HG03520 (cell line): ENCODE measurements around the gene IQSEC3.
"Not testable (repeated sequence)": the region's sequence is repeated elsewhere in the genome, so short reads cannot be mapped to it uniquely, and the experiment has no call there.

ENCODE experiments used
- ATAC-seq: cut with Tn5 transposase; IDR thresholded peaks from one replicate; pipeline ENCODE4 v1.9.1; 2021; ENCODE audit warnings: mild to moderate bottlenecking, moderate library complexity; ENCODE audit not compliant: unreplicated experiment

IQSEC3 gene

GRCh38 chr12:66428-66781 lies at the start of gene IQSEC3:
Gene IQSEC3 (plus strand): TSS chr12:66767. CDS start chr12:66883, 116 bp downstream.
- not testable (repeated sequence) for ATAC-seq

DNA sequence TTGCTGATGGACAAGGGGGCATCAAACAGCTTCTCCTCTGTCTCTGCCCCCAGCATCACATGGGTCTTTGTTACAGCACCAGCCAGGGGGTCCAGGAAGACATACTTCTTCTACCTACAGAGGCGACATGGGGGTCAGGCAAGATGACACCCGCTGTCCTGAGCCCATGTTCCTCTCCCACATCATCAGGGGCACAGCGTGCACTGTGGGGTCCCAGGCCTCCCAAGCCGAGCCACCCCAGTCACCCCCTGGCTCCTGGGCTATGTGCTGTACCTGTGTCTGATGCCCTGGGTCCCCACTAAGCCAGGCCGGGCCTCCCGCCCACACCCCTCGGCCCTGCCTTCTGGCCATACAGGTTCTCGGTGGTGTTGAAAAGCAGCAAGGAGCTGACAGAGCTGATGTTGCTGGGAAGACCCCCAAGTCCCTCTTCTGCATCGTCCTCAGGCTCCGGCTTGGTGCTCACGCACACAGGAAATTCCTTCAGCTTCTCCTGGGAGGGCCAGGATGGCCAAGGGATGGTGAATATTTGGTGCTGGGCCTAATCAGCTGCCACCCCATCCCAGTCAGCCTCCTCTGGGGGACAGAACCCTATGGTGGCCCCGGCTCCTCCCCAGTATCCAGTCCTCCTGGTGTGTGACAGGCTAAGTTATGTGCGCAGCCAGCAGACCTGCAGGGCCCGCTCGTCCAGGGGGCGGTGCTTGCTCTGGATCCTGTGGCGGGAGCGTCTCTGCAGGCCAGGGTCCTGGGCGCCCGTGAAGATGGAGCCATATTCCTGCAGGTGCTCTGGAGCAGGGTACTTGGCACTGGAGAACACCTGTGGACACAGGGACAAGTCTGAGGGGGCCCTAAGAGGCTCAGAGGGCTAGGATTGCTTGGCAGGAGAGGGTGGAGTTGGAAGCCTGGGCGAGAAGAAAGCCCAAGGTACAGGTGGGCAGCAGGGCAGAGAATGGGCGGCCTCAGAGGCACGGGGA lies 48.9 kb upstream of the IQSEC3 start:
- not testable (repeated sequence) for ATAC-seq

DNA sequence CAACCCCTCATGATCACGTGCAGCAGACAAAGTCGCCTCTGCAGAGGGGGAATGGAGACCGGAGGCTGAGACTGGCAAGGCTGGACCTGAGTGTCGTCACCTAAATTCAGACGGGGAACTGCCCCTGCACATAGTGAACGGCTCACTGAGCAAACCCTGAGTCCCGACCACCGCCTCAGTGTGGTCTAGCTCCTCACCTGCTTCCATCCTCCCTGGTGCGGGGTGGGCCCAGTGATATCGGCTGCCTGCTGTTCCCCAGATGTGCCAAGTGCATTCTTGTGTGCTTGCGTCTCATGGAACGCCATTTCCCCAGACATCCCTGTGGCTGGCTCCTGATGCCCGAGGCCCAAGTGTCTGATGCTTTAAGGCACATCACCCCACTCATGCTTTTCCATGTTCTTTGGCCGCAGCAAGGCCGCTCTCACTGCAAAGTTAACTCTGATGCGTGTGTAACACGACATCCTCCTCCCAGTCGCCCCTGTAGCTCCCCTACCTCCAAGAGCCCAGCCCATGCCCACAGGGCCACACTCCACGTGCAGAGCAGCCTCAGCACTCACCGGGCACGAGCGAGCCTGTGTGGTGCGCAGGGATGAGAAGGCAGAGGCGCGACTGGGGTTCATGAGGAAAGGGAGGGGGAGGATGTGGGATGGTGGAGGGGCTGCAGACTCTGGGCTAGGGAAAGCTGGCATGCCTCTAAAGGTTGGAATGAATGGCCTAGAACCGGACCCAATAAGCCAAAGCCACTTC lies 47.6 kb upstream of the IQSEC3 start:
- ATAC-seq: not testable (repeated sequence)

DNA sequence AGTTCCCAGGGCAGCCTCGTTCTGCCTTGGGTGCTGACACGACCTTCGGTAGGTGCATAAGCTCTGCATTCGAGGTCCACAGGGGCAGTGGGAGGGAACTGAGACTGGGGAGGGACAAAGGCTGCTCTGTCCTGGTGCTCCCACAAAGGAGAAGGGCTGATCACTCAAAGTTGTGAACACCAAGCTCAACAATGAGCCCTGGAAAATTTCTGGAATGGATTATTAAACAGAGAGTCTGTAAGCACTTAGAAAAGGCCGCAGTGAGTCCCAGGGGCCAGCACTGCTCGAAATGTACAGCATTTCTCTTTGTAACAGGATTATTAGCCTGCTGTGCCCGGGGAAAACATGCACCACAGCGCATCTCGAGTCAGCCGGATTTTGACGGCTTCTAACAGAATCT lies 46.7 kb upstream of the IQSEC3 start:
- ATAC-seq: not testable (repeated sequence)

DNA sequence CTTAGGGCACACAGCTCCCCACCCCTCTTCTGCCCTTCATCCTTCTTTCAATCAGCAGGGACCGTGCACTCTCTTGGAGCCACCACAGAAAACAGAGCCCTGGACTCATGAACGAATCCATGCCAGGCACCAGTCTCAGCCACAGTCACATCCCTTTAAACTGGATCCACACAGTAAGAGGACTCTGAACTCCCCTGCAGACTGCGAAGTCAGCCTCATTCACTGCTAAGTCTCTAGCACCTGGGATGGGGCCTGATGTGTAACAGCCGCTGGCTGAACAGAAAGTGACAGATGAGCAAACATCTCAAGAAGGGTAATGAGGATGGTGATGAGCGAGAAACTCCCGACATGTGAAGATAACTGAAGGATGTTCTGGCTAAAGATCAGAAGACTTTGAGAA lies 45.8 kb upstream of the IQSEC3 start:
- ATAC-seq: no peak

DNA sequence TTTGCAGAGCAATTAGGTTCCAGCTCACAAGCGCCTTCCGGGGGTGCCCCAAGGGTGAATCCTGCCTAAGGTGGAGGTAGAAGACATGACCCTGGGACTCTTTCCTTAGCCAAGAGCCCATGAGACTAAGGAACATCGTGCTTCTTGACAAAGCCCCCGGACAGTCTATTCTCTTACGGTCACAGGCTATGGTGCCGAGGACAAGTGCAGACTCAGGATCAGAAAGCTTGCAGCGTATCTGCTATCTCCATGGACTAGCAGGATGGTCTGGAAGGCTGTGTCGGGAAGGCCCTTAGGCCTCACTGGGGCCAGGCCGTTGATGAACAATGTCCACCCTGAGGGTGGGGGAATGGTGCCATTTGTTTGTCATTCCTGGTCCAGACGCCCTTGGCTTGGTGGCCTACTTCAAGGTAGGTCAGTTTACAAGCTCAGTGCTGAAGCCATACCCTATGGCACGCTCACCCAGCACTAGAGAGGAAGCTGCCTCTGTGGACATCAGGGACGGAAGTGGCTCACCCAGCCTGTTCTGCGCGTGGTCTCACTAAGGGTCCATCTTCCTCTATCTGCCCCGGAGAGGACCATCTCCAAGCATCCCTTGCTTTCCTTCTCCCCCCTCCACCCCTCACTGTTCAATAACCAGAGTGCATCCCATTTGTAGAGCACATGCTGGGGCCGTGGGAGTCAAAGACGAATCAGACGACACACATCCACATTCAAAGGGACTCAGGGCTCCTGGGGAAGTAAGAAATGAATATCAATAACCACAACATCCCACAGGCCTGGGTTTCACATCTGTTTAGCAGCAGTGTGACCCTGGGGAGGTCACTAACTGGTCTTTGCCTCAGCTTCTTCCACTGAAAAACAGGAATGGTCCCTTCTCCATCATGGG lies 45.0 kb upstream of the IQSEC3 start:
- ATAC-seq: no peak

- ATAC-seq: no peak
Measured at GRCh38 chr12:22190-22529, 44.4 kb upstream of the IQSEC3 start.

GRCh38 chr12:22530-23201 lies 43.9 kb upstream of the IQSEC3 start:
- ATAC-seq: no peak

GRCh38 chr12:27904-28303 lies 38.7 kb upstream of the IQSEC3 start:
- not testable (repeated sequence) for ATAC-seq

DNA sequence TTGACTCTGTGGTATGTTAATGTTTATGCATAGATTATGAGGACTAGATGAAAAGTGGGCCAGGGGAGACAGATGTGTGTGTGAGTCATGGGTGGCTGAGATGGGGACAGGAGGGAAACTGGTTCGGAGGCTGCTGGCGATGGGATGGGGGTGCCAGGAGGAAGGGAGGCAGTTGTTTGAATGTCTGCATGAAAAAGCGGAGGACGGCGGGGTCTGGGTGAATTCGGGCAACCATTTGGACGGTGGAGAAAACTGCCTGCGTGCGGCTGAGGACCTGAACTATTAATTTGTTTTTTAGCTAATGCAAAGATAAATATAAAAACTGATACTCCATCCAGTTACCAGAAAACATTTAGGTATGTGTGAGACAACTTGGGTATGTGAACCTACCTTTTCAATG lies 27.8 kb upstream of the IQSEC3 start:
- ATAC-seq: not testable (repeated sequence)

DNA sequence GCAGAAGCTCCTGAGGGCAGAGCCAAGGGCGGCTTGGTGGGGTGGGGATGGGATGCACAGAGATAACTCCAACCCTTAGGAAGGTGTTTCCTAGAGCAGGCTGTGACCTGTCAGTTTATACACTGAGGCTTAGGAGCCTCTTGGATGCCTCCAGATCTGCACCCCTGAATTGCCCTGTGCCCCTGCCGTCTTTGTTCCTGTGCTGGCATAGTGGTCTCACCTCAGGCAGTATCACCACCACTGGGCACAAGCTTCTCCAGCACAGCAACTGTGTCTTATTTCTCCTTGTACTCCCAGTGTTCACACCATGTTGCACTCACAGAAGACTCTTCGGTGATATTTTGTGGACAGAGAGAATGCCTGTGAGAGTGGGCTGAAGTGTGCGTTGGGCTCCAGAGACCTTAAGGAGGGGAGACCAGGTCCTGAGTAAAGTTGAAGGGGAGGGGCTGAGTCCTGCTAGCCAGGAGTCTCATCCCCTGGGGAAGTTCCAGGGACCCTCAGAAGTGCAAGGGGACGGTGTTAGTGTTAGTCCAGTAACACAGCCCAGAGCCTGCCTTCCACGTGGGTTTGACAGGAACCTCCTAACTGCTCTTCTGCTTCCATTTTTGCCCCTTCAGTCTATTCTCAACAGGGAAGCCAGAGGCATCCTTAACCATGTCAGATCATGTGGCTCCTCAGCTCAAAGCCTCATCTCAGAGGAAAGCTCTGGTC lies 26.9 kb upstream of the IQSEC3 start:
- not testable (repeated sequence) for ATAC-seq

DNA sequence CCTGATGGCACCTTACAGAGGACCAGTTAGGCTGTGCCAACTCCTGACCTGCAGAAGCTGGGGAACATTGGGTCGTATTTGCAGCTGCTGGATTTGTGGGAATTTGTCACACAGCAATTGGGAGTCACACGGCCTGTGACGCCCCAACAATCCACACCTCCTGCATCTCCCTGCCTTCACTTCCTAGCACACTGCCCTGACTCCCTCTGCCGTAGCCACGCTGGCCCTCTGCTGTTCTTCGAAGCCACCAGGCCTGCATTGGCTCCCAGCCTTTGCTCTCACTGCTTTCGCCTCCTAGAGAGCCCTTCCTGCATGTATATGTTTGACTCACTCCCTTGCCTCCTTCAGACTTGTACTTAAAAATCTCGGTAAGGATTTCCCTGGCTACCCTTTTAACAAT lies 22.2 kb upstream of the IQSEC3 start:
- not testable (repeated sequence) for ATAC-seq

DNA sequence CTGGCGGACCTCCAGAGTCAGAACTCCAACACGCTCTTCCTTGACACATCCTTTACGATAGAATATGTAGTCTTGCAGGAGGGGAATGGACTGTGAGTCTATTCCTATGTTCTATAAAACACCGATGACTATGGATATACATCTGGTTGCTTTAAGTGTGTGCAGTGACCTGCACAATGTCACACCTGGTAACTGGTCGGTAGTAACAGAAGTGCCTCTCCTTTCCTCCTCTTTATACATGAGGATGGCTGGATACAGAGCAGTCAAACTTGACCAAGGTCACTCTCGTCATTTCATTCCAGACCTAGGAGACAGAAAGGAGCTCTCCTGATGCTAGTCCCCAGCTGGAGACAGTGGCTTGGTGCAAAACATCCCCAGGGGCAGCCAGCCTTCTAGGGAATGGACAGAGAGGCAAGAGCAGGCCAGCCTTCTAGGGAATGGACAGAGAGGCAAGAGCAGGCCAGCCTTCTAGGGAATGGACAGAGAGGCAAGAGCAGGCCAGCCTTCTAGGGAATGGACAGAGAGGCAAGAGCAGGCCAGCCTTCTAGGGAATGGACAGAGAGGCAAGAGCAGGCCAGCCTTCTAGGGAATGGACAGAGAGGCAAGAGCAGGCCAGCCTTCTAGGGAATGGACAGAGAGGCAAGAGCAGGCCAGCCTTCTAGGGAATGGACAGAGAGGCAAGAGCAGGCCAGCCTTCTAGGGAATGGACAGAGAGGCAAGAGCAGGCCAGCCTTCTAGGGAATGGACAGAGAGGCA lies 21.2 kb upstream of the IQSEC3 start:
- not testable (repeated sequence) for ATAC-seq

DNA sequence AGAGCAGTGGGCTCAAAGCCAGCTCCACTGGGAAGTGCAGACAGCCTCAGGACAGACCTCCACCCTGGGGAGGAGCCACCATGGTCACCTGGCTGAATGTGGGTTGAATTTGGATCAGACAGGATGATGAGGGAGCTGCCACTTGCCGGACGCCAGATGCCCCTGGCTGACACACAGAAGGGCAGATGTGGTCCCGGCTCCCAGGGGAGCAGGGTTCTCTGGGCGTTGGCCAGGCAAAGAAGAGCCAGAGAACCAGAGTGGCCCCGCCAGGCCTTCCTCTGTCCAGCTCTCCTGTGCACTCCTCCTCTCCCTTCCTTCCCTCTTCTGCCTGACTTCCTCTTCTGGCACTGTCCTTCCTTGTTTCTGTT lies 20.6 kb upstream of the IQSEC3 start:
- ATAC-seq: not testable (repeated sequence)

- ATAC-seq: not testable (repeated sequence)
Measured at GRCh38 chr12:46542-46941, 20.0 kb upstream of the IQSEC3 start.

- ATAC-seq: not testable (repeated sequence)
Measured at GRCh38 chr12:47699-48226, 18.8 kb upstream of the IQSEC3 start.

DNA sequence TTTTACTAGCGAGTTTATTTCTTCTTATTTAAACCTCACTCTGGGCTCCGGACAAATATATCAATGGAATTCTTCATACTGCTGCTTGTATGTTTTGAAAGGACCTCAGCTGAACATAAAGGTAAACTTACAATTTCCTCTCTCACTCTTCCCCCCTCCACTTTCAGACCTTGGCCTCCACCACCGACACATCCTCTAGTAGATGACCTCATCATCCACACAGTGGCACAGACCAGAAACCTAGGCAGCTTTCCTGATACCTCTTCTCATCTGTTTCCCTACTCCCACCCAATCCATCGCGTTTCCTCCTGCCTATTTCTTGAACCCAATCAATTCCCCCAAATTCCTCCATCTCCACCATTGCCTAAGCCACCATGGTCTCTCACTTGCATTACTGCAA lies 17.4 kb upstream of the IQSEC3 start:
- ATAC-seq: not testable (repeated sequence)

GRCh38 chr12:51087-51486 lies 15.5 kb upstream of the IQSEC3 start:
- ATAC-seq: not testable (repeated sequence)

DNA sequence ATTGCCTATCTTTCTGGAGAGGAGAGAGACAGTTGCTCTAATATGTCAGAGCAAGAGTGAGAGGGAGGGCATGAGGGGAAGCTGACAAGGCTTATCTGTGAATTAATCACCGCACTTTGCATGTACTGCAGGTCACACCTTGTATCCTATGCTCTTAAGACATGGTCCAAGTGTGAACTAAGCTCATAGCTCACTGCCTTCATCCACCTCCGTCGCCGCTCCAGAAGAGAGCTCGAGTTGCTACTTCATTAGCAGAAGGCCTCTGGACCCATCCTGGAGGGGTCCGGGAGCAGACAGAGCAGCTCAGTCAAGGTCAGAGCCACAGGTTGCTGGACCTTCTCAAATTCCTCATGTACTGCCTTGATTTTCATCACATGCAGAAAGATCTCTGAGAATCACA lies 14.6 kb upstream of the IQSEC3 start:
- ATAC-seq: not testable (repeated sequence)
